ENCODE measurements around the gene LAMB2. TPM values are rescaled to one million over a fixed set of nuclear protein-coding genes. Genes with fewer than 3 reads are reported as not detected.
A peak's percentile ranks its signal among the peaks of the same experiment; 100 is the strongest.

Gene LAMB2
- total RNA-seq, 1 experiment from 2014 or later: 121 TPM

- Histone ChIP-seq H3K4me1 (ENCODE audit: insufficient read depth, low read length) (0 out of 2 replicates have a peak, but pooled peaks cover 2% of the 10 kb centered on the region), H4K91ac (ENCODE audit: insufficient read length, low read depth, low read length) (no peak overlapping the region), H2BK5ac (ENCODE audit: insufficient read length, low read length) (no peak overlapping the region), H3K4ac (ENCODE audit: low read depth, low read length) (no peak overlapping the region), H3K23me2 (ENCODE audit: insufficient read length, low read depth, low read length, poor library complexity, severe bottlenecking) (peaks cover 5% of the 10 kb centered on the region), H3K27ac (ENCODE audit: insufficient read length, low read depth, low read length) (no peak overlapping the region), H3K79me1 (ENCODE audit: insufficient read depth, low read depth, low read length, poor library complexity, severe bottlenecking) (peaks cover 4% of the 10 kb centered on the region), H3K9ac (ENCODE audit: extremely low read depth, insufficient read length, low read length) (peak overlapping the region; percentile 80), H2BK12ac (ENCODE audit: insufficient read length, low read depth, low read length) (no peak overlapping the region), H2AK5ac (ENCODE audit: insufficient read length, low read length) (no peak overlapping the region), H4K8ac (replicated peaks; ENCODE audit: insufficient read length, low read depth, low read length) (no peak overlapping the region), H3K4me2 (ENCODE audit: insufficient read depth, insufficient read length, low read length) (peak overlapping the region; percentile 95), H3K56ac (ENCODE audit: insufficient read length, low read depth, low read length) (no peak overlapping the region), H2BK120ac (ENCODE audit: low read depth, low read length, poor library complexity, severe bottlenecking) (no peak overlapping the region), H3K18ac (ENCODE audit: insufficient read length, low read depth, low read length) (no peak overlapping the region), H3K79me2 (ENCODE audit: insufficient read depth, low read length) (no peaks in the 10 kb centered on the region; the same call in 1 of the 2 replicates), H2BK15ac (ENCODE audit: low read depth, low read length) (no peak overlapping the region), H3T11ph (ENCODE audit: low read length) (no peak overlapping the region), H4K5ac (ENCODE audit: insufficient read length, low read depth, low read length) (no peak overlapping the region), H2AFZ (ENCODE audit: low read length) (no peak overlapping the region), H3K23ac (ENCODE audit: insufficient read length, low read depth, low read length) (no peak overlapping the region), H4K20me1 (ENCODE audit: control insufficient read depth, insufficient read depth, insufficient read length) (peaks cover 2% of the 10 kb centered on the region), H2BK20ac (ENCODE audit: low read depth, low read length, poor library complexity, severe bottlenecking) (no peak overlapping the region), H3K9me3 (ENCODE audit: control insufficient read depth, low read depth, low read length) (no peaks in the 10 kb centered on the region), H3K27me3 (ENCODE audit: insufficient read depth, low read length) (no peaks in the 10 kb centered on the region), H3K14ac (ENCODE audit: insufficient read depth, low read length) (no peak overlapping the region; the same call in 1 of the 2 replicates)
- TF ChIP-seq CTCF (conservative IDR thresholded peaks at IDR 0.05): no peak
- DNase-seq: no peak
- Mint-ChIP-seq H3K9me3 (no peaks in the 10 kb centered on the region), H3K4me3 (peak overlapping the region; percentile 81 to 91; a peak in 4 of 5 replicates), H3K27ac (no peak overlapping the region; a peak in 1 of 7 replicates), H3K36me3 (ENCODE audit: insufficient read depth in 1 of 3, low read depth in 3 of 3) (peaks cover 30 to 64% (median 53%) of the 10 kb centered on the region in 3 experiments), H3K27me3 (ENCODE audit: low read depth) (no peaks in the 10 kb centered on the region; the same call in 1 of the 2 replicates), H3K4me1 (peaks cover 4% of the 10 kb centered on the region in 2 experiments; a peak in 3 of 4 replicates)
- WGBS (ENCODE audit: extremely low coverage, insufficient read length, low lambda C conversion rate): no CpG with 5 or more reads among the region's 3 CpGs
These were observed 13.4 kb downstream of the LAMB2 start for GRCh38 chr3:49119439-49119838.
